A549 (cell line): Measurements from ENCODE around the gene EXOG. TPM values are rescaled to one million over a fixed set of nuclear protein-coding genes. Genes with fewer than 3 reads are reported as not detected.

ENCODE experiments used
- ATAC-seq, 2 experiments: fragments of 200-7000 bp in 1 of 2; fragments of >200 bp in 1 of 2; cut with Nextera tagmentation in 1 of 2; cut with Tn5 transposase in 1 of 2; 3 replicates each; pipeline versions ENCODE4 v1.8.0 to v1.9.1; 2018 to 2020; ENCODE audit warnings: mild to moderate bottlenecking in 1 of 2, moderate library complexity in 1 of 2
- CTCF ChIA-PET: fragments of 300-600 bp; sonication (Branson Sonifier 250); formaldehyde crosslinking; extraction: SDS; loops from one replicate; lab custom pipeline; 2021; ENCODE audit warnings: antibody characterized with exemption, inconsistent platforms; lab: Yijun Ruan, JAX
- POLR2A ChIA-PET: fragments of 350-600 bp; formaldehyde crosslinking; extraction: SDS; loops from one replicate; lab custom pipeline; 2021; ENCODE audit warnings: antibody characterized with exemption, inconsistent platforms; lab: Yijun Ruan, JAX
- DNase-seq, 2 experiments: peaks; one replicate each; pipeline versions ENCODE4 v3.0.0 to v3.0.0-alpha.2; 2011 to 2016; ENCODE audit warnings: low read depth in 1 of 2, low spot score in 1 of 2
- FAIRE-seq: peaks from 2 replicates; lab custom pipeline; 2011; peaks lifted over from hg19 to GRCh38; lab: Jason Lieb, UNC
- H3K27ac ChIP-seq, 2 experiments: fragments of >200 bp; sonication (Bioruptor Twin); formaldehyde crosslinking; 3 replicates each; pipeline ENCODE4 v1.5.1; 2016 to 2017
- H3K4me1 ChIP-seq: fragments of >200 bp; sonication (Bioruptor Twin); formaldehyde crosslinking; 3 replicates; pipeline ENCODE4 v1.6.1; 2016
- H3K4me2 ChIP-seq: fragments of >200 bp; sonication (Bioruptor Twin); formaldehyde crosslinking; 3 replicates; pipeline ENCODE4 v1.6.1; 2016
- H3K4me3 ChIP-seq: fragments of >200 bp; sonication (Bioruptor Twin); formaldehyde crosslinking; 3 replicates; pipeline ENCODE4 v1.5.1; 2016
- H3K9me3 ChIP-seq: fragments of >200 bp; sonication (Bioruptor Twin); formaldehyde crosslinking; 3 replicates; pipeline ENCODE4 v1.6.1; 2016
- CBX2 ChIP-seq: fragments of 200-600 bp; sonication (generic); IDR thresholded peaks from 2 replicates; pipeline ENCODE4 v1.6.1; 2016; ENCODE audit warnings: low read depth, mild to moderate bottlenecking, borderline replicate concordance
- CBX8 ChIP-seq: fragments of 200-600 bp; sonication (generic); IDR thresholded peaks from 2 replicates; pipeline ENCODE4 v1.6.1; 2016
- CHD2 ChIP-seq: fragments of 150-350 bp; IDR thresholded peaks from 2 replicates; pipeline ENCODE4 v1.6.1; 2014; ENCODE audit warnings: low read length; ENCODE audit not compliant: partially characterized antibody
- EHMT2 ChIP-seq: fragments of 200-600 bp; sonication (generic); IDR thresholded peaks from 2 replicates; pipeline ENCODE4 v1.6.1; 2016; ENCODE audit warnings: antibody characterized with exemption, low read depth, mild to moderate bottlenecking, moderate library complexity
- EP300 ChIP-seq, 2 experiments: fragments of >200 bp; sonication (Bioruptor Twin); formaldehyde crosslinking; IDR thresholded peaks; 2 replicates in 1 of 2; 3 replicates in 1 of 2; pipeline ENCODE4 v1.6.1; 2016 to 2017
- GATA3 ChIP-seq: IDR thresholded peaks from 2 replicates; pipeline ENCODE4 v1.6.1; 2012; ENCODE audit warnings: borderline replicate concordance
- HDAC2 ChIP-seq: fragments of 200-600 bp; sonication (generic); IDR thresholded peaks from 2 replicates; pipeline ENCODE4 v1.6.1; 2016
- HES2 ChIP-seq: fragments of >200 bp; sonication (Bioruptor Twin); formaldehyde crosslinking; IDR thresholded peaks from 2 replicates; pipeline ENCODE4 v1.6.1; 2016
- HEYL ChIP-seq: fragments of 250-450 bp; sonication (Bioruptor Pico); IDR thresholded peaks from 2 replicates; pipeline ENCODE4 v1.8.0; 2021; ENCODE audit warnings: mild to moderate bottlenecking, moderate library complexity
- JUNB ChIP-seq: fragments of >200 bp; sonication (Bioruptor Twin); formaldehyde crosslinking; IDR thresholded peaks from 2 replicates; pipeline ENCODE4 v1.6.1; 2016
- KDM1A ChIP-seq: fragments of 200-600 bp; sonication (generic); IDR thresholded peaks from 2 replicates; pipeline ENCODE4 v1.6.1; 2016; ENCODE audit warnings: low read depth, mild to moderate bottlenecking
- KDM5A ChIP-seq: fragments of 200-600 bp; sonication (generic); IDR thresholded peaks from 2 replicates; pipeline ENCODE4 v1.6.1; 2016; ENCODE audit warnings: antibody characterized with exemption, mild to moderate bottlenecking
- MAFK ChIP-seq: fragments of 450-650 bp; IDR thresholded peaks from 2 replicates; pipeline ENCODE4 v1.6.1; 2014; ENCODE audit not compliant: partially characterized antibody
- MAX ChIP-seq: IDR thresholded peaks from 2 replicates; pipeline ENCODE4 v1.6.1; 2012
- NFE2L2 ChIP-seq: fragments of 150-350 bp; conservative IDR thresholded peaks from 2 replicates; pipeline ENCODE4 v1.6.1; 2014; ENCODE audit warnings: low read length
- NR3C1 ChIP-seq: fragments of >200 bp; sonication (Bioruptor Twin); formaldehyde crosslinking; IDR thresholded peaks from 3 replicates; pipeline ENCODE4 v1.6.1; 2017
- POLR2AphosphoS2 ChIP-seq: conservative IDR thresholded peaks from 2 replicates; pipeline ENCODE4 v1.6.1; 2012; ENCODE audit warnings: low read length, improper control_type of control experiment, inconsistent platforms
- RAD21 ChIP-seq, 2 experiments: fragments of >200 bp in 1 of 2; sonication (Bioruptor Twin) in 1 of 2; formaldehyde crosslinking in 1 of 2; IDR thresholded peaks in 1 of 2; conservative IDR thresholded peaks in 1 of 2; 2 replicates in 1 of 2; 3 replicates in 1 of 2; pipeline ENCODE4 v1.6.1; 2012 to 2018; ENCODE audit warnings: inconsistent platforms in 1 of 2
- RCOR1 ChIP-seq: fragments of 150-350 bp; IDR thresholded peaks from 2 replicates; pipeline ENCODE4 v1.6.1; 2014; ENCODE audit warnings: antibody characterized with exemption, low read length, low read depth
- REST ChIP-seq: fragments of 200-600 bp; sonication (generic); IDR thresholded peaks from 2 replicates; pipeline ENCODE4 v1.6.1; 2016; ENCODE audit warnings: antibody characterized with exemption, mild to moderate bottlenecking, moderate library complexity
- RNF2 ChIP-seq: fragments of 200-600 bp; sonication (generic); IDR thresholded peaks from 2 replicates; pipeline ENCODE4 v1.6.1; 2016; ENCODE audit warnings: low read depth, mild to moderate bottlenecking, antibody characterized with exemption, moderate library complexity, borderline replicate concordance
- SMC3 ChIP-seq: fragments of >200 bp; sonication (Bioruptor Twin); formaldehyde crosslinking; IDR thresholded peaks from 3 replicates; pipeline ENCODE4 v1.6.1; 2018; ENCODE audit warnings: inconsistent platforms
- SREBF2 ChIP-seq: fragments of 450-650 bp; IDR thresholded peaks from 2 replicates; pipeline ENCODE4 v1.6.1; 2014; ENCODE audit warnings: mild to moderate bottlenecking, moderate library complexity
- ZFP36 ChIP-seq: fragments of 450-650 bp; IDR thresholded peaks from 2 replicates; pipeline ENCODE4 v1.6.1; 2014; ENCODE audit warnings: borderline replicate concordance; ENCODE audit not compliant: partially characterized antibody
- ZSCAN20 ChIP-seq: fragments of 250-450 bp; sonication (Bioruptor Pico); IDR thresholded peaks from 2 replicates; pipeline ENCODE4 v1.8.0; 2022; ENCODE audit warnings: mild to moderate bottlenecking, moderate library complexity
- WGBS: methylation state at CpG from one replicate; pipeline ENCODE4 v1.1.6; 2017; ENCODE audit errors: missing lambda C conversion rate; 5-methylcytosine and 5-hydroxymethylcytosine counted together
- polyA plus RNA-seq, 4 experiments: library from polyadenylated mRNA; depleted of rRNA in 3 of 4; stranded (reverse); fragments of >200 nt; fragmentation: RNase III in 1 of 4; extraction: RNeasy Plus Mini Kit Qiagen cat#74134 plus additional on column Dnase treatment in 1 of 4; gene quantifications; 2 replicates in 3 of 4; 3 replicates in 1 of 4; pipeline ENCODE4 v1.2.3, GENCODE V29; 2011 to 2017
- TF ChIP-seq, protein P1 (sequence below): fragments of 150-350 bp; IDR thresholded peaks from 2 replicates; pipeline ENCODE4 v1.6.1; 2014; ENCODE audit warnings: low read depth, mild to moderate bottlenecking, low read length
- TF ChIP-seq, protein P2 (sequence below): IDR thresholded peaks from 2 replicates; pipeline ENCODE4 v1.6.1; 2012
- TF ChIP-seq, protein P3 (sequence below): fragments of 450-650 bp; IDR thresholded peaks from 2 replicates; pipeline ENCODE4 v1.6.1; 2014; ENCODE audit warnings: antibody characterized with exemption
- TF ChIP-seq, protein P4 (sequence below): fragments of >200 bp; sonication (Bioruptor Twin); formaldehyde crosslinking; IDR thresholded peaks from 3 replicates; pipeline ENCODE4 v1.5.1; 2016

Gene EXOG
- polyA plus RNA-seq, 2 of the 4 experiments (the other 2 are of a cell fraction): 11.2 to 17.1 TPM

DNA sequence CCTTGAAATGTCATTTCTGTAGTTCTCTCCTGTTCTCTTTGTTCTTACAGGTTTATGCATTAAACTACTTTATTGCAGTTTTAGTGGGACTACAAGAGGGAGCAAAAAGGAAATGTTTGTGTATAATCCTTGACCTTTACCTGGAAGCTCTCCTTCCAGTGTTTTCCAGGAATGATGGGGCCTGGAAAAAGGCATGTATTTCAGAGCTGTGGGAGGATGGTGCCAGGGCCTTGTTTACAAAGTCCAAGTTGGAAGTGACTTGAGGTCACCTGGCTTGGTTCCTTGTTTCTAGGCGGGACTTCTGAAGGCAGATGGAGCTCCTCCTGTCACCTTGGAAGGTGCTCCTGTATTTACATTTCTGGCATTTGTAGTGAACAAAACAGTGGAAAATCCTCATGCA lies 27.4 kb upstream of the EXOG start:
- Histone ChIP-seq H3K27ac (no peak overlapping the region), H3K4me3 (no peak overlapping the region), H3K9me3 (peaks cover 35% of the 10 kb centered on the region), H3K4me1 (no peaks in the 10 kb centered on the region), H3K4me2 (no peak overlapping the region)
- TF ChIP-seq, protein P1, sequence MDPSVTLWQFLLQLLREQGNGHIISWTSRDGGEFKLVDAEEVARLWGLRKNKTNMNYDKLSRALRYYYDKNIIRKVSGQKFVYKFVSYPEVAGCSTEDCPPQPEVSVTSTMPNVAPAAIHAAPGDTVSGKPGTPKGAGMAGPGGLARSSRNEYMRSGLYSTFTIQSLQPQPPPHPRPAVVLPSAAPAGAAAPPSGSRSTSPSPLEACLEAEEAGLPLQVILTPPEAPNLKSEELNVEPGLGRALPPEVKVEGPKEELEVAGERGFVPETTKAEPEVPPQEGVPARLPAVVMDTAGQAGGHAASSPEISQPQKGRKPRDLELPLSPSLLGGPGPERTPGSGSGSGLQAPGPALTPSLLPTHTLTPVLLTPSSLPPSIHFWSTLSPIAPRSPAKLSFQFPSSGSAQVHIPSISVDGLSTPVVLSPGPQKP: no peak
- TF ChIP-seq, protein P2, sequence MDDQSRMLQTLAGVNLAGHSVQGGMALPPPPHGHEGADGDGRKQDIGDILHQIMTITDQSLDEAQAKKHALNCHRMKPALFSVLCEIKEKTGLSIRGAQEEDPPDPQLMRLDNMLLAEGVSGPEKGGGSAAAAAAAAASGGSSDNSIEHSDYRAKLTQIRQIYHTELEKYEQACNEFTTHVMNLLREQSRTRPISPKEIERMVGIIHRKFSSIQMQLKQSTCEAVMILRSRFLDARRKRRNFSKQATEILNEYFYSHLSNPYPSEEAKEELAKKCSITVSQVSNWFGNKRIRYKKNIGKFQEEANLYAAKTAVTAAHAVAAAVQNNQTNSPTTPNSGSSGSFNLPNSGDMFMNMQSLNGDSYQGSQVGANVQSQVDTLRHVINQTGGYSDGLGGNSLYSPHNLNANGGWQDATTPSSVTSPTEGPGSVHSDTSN: no peak
- TF ChIP-seq, protein P3, sequence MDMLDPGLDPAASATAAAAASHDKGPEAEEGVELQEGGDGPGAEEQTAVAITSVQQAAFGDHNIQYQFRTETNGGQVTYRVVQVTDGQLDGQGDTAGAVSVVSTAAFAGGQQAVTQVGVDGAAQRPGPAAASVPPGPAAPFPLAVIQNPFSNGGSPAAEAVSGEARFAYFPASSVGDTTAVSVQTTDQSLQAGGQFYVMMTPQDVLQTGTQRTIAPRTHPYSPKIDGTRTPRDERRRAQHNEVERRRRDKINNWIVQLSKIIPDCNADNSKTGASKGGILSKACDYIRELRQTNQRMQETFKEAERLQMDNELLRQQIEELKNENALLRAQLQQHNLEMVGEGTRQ: no peak
- TF ChIP-seq GATA3 (no peak), JUNB (no peak), REST (no peak), POLR2AphosphoS2 (no peak), EP300 (IDR thresholded peaks at IDR 0.05) (no peak), CHD2 (no peak), NFE2L2 (no peak), HDAC2 (no peak), CBX2 (no peak), HES2 (no peak), RAD21 (conservative IDR thresholded peaks at IDR 0.05 in 1 of 2, IDR thresholded peaks at IDR 0.05 in 1 of 2) (no peak)
- ChIA-PET POLR2A (no interaction called here), CTCF (interaction anchor here (0.7 to 3.2 kb wide), 5 partner anchors 11 to 351 kb away, joined by 3 to 29 read pairs (median 3); partner anchors contain the start of gene XYLB)
- ATAC-seq (no peak), FAIRE-seq (no peak), DNase-seq (no peak)
- WGBS: 80% methylated on average over 1 of the region's 1 CpG

GRCh38 chr3:38469852-38470251 lies 26.3 kb upstream of the EXOG start:
- FAIRE-seq (no peak), ATAC-seq (no peak), DNase-seq (no peak)
- Histone ChIP-seq H3K9me3 (peaks cover 35% of the 10 kb centered on the region), H3K4me2 (no peak overlapping the region), H3K4me1 (no peaks in the 10 kb centered on the region), H3K27ac (no peak overlapping the region), H3K4me3 (no peak overlapping the region)
- ChIA-PET POLR2A (no interaction called here), CTCF (interaction anchor here (0.7 to 3.2 kb wide), 5 partner anchors 10 to 352 kb away, joined by 3 to 29 read pairs (median 3); partner anchors contain the start of gene XYLB)
- 85% methylated on average over 1 of the region's 1 CpG for WGBS
- TF ChIP-seq CBX8: no peak
- TF ChIP-seq KDM5A: no peak
- TF ChIP-seq SMC3: no peak
- TF ChIP-seq EHMT2: no peak
- no peak for TF ChIP-seq ZFP36
- TF ChIP-seq SREBF2: no peak
- TF ChIP-seq, protein P4, sequence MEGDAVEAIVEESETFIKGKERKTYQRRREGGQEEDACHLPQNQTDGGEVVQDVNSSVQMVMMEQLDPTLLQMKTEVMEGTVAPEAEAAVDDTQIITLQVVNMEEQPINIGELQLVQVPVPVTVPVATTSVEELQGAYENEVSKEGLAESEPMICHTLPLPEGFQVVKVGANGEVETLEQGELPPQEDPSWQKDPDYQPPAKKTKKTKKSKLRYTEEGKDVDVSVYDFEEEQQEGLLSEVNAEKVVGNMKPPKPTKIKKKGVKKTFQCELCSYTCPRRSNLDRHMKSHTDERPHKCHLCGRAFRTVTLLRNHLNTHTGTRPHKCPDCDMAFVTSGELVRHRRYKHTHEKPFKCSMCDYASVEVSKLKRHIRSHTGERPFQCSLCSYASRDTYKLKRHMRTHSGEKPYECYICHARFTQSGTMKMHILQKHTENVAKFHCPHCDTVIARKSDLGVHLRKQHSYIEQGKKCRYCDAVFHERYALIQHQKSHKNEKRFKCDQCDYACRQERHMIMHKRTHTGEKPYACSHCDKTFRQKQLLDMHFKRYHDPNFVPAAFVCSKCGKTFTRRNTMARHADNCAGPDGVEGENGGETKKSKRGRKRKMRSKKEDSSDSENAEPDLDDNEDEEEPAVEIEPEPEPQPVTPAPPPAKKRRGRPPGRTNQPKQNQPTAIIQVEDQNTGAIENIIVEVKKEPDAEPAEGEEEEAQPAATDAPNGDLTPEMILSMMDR: no peak
- no peak for TF ChIP-seq RCOR1
- TF ChIP-seq RNF2: no peak
- no peak for TF ChIP-seq NR3C1
- no peak for TF ChIP-seq MAFK
- TF ChIP-seq, protein P3: no peak
- no peak for TF ChIP-seq EP300 (IDR thresholded peaks at IDR 0.05)
- TF ChIP-seq KDM1A: no peak
- TF ChIP-seq ZSCAN20 (CRISPR knock-in tag): no peak
- TF ChIP-seq MAX: no peak
- no peak for TF ChIP-seq NFE2L2
- no peak for TF ChIP-seq HEYL
